Neural cell (in vitro differentiated cells): ENCODE data around the gene JDP2. TPM values are rescaled to one million over a fixed set of nuclear protein-coding genes. Genes with fewer than 3 reads are reported as not detected.

Experiments used
- H2AFZ ChIP-seq: fragments of 200-600, 300-800 bp; sonication (generic), shearing (Covaris generic); 2 replicates; pipeline ENCODE4 v1.6.0; 2014; ENCODE audit warnings: low read depth, mild to moderate bottlenecking, antibody characterized with exemption, low read length, moderate library complexity
- H3F3A ChIP-seq: fragments of 200-600 bp; shearing (Covaris generic); 2 replicates; pipeline ENCODE4 v1.6.1; 2016; ENCODE audit warnings: mild to moderate bottlenecking, moderate library complexity, mixed read lengths, antibody characterized with exemption, low read length; ENCODE audit not compliant: insufficient read depth, poor library complexity, severe bottlenecking
- H3K27ac ChIP-seq: fragments of 200-600, 300-800 bp; sonication (generic), shearing (Covaris generic); 2 replicates; pipeline ENCODE4 v1.5.1; 2014; ENCODE audit warnings: mild to moderate bottlenecking, low read length, moderate library complexity
- H3K27me3 ChIP-seq: fragments of 300-800, 200-600 bp; sonication (generic), shearing (Covaris generic); 2 replicates; pipeline ENCODE4 v1.6.0; 2014; ENCODE audit warnings: mild to moderate bottlenecking, low read depth, low read length, moderate library complexity; ENCODE audit not compliant: insufficient read depth
- H3K36me3 ChIP-seq: fragments of 300-800, 200-600 bp; sonication (generic), shearing (Covaris generic); 2 replicates; pipeline ENCODE4 v1.5.1; 2014; ENCODE audit warnings: mild to moderate bottlenecking, antibody characterized with exemption, low read length, moderate library complexity; ENCODE audit not compliant: insufficient read depth
- H3K4me2 ChIP-seq: fragments of 300-800, 200-600 bp; sonication (generic), shearing (Covaris generic); 2 replicates; pipeline ENCODE4 v1.6.0; 2014; ENCODE audit warnings: mild to moderate bottlenecking, low read length
- H3K4me3 ChIP-seq: fragments of 300-800, 200-600 bp; sonication (generic), shearing (Covaris generic); 2 replicates; pipeline ENCODE4 v1.5.1; 2014; ENCODE audit warnings: mild to moderate bottlenecking, low read length, moderate library complexity
- H3K79me2 ChIP-seq: fragments of 200-600 bp; shearing (Covaris generic); replicated peaks from 2 replicates; pipeline ENCODE4 v1.6.0; 2014; ENCODE audit warnings: mild to moderate bottlenecking, low read length, moderate library complexity; ENCODE audit not compliant: insufficient read depth
- H3K9ac ChIP-seq: fragments of 300-800, 200-600 bp; sonication (generic), shearing (Covaris generic); 2 replicates; pipeline ENCODE4 v1.6.1; 2016; ENCODE audit warnings: mild to moderate bottlenecking, low read length, mixed read lengths
- H3K9me2 ChIP-seq: fragments of 200-600 bp; shearing (Covaris generic); 2 replicates; pipeline ENCODE4 v1.6.1; 2016; ENCODE audit warnings: mild to moderate bottlenecking, low read length, mixed read lengths; ENCODE audit not compliant: insufficient read depth
- H3K9me3 ChIP-seq: fragments of 200-600, 300-800 bp; sonication (generic), shearing (Covaris generic); 2 replicates; pipeline ENCODE4 v1.6.1; 2016; ENCODE audit warnings: mild to moderate bottlenecking, mixed run types, low read length, moderate library complexity, mixed read lengths
- H4K20me1 ChIP-seq: fragments of 200-600 bp; shearing (Covaris generic); 2 replicates; pipeline ENCODE4 v1.6.1; 2016; ENCODE audit warnings: mild to moderate bottlenecking, mixed run types; ENCODE audit not compliant: insufficient read depth
- CTCF ChIP-seq: fragments of 450-650 bp; IDR thresholded peaks from 2 replicates; pipeline ENCODE4 v1.5.1; 2014; ENCODE audit warnings: antibody characterized with exemption, mild to moderate bottlenecking, moderate library complexity; ENCODE audit not compliant: poor library complexity, severe bottlenecking
- EP300 ChIP-seq: fragments of 450-650 bp; conservative IDR thresholded peaks from 2 replicates; pipeline ENCODE4 v1.6.1; 2014; ENCODE audit warnings: antibody characterized with exemption, mild to moderate bottlenecking, moderate library complexity; ENCODE audit not compliant: poor library complexity, severe bottlenecking
- MXI1 ChIP-seq: fragments of 450-650 bp; conservative IDR thresholded peaks from 2 replicates; pipeline ENCODE4 v1.6.1; 2014; ENCODE audit warnings: antibody characterized with exemption, mild to moderate bottlenecking; ENCODE audit not compliant: poor library complexity, severe bottlenecking
- POLR2AphosphoS5 ChIP-seq: IDR thresholded peaks from 2 replicates; pipeline ENCODE4 v1.6.1; 2012
- RAD21 ChIP-seq: fragments of 450-650 bp; conservative IDR thresholded peaks from 2 replicates; pipeline ENCODE4 v1.6.1; 2014; ENCODE audit warnings: antibody characterized with exemption, mild to moderate bottlenecking, moderate library complexity
- REST ChIP-seq: IDR thresholded peaks from 2 replicates; pipeline ENCODE4 v1.6.1; 2012; ENCODE audit warnings: borderline replicate concordance
- SMC3 ChIP-seq: fragments of 450-650 bp; conservative IDR thresholded peaks from 2 replicates; pipeline ENCODE4 v1.6.1; 2014; ENCODE audit warnings: antibody characterized with exemption, mild to moderate bottlenecking, moderate library complexity; ENCODE audit not compliant: poor library complexity
- polyA plus RNA-seq: library from polyadenylated mRNA; depleted of rRNA; stranded (reverse); fragments of >200 nt; gene quantifications from 2 replicates; pipeline ENCODE4 v1.2.3, GENCODE V29; 2014

Gene JDP2
- polyA plus RNA-seq, 1 donor from 2014 or later = 20.3 TPM

DNA sequence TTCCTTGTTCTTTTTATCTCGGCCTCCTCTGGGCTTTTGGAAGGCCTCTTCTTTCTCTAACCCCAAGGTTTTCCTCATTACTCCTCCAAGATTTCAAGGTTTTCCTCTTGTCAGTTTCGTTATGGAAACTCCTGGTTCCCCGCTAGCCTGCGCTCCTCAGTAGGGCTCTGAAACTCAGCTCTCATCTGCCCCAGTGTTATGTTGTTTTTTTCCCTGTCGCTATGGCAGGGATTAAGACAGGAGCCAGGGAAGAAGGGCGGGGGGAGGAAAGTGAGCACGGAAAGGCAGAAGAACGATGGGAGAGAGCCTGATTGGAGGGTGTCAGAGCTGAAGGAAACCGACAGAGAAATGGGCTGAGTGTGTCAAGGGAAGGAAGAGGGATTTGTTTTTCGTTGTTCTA is 26.5 kb upstream of the JDP2 start:
- H2AFZ ChIP-seq = no peak overlapping the region
- no peaks in the 10 kb centered on the region for H3K9me2 ChIP-seq
- no peaks in the 10 kb centered on the region for H3F3A ChIP-seq
- no peaks in the 10 kb centered on the region for H3K9me3 ChIP-seq
- H3K27ac ChIP-seq = no peak overlapping the region
- H4K20me1 ChIP-seq = no peaks in the 10 kb centered on the region
- no peaks in the 10 kb centered on the region for H3K36me3 ChIP-seq
- H3K4me3 ChIP-seq = no peak overlapping the region
- H3K79me2 ChIP-seq = no peaks in the 10 kb centered on the region
- no peak overlapping the region for H3K4me2 ChIP-seq
- H3K9ac ChIP-seq = no peak overlapping the region
- H3K27me3 ChIP-seq = no peaks in the 10 kb centered on the region
- TF ChIP-seq EP300 (peak; percentile 34), RAD21 (no peak), REST (peak; percentile 63), CTCF (no peak)

- H3K27ac ChIP-seq = no peak overlapping the region
- no peaks in the 10 kb centered on the region for H3K9me2 ChIP-seq
- no peaks in the 10 kb centered on the region for H3F3A ChIP-seq
- no peaks in the 10 kb centered on the region for H3K9me3 ChIP-seq
- H3K4me2 ChIP-seq = no peak overlapping the region
- no peaks in the 10 kb centered on the region for H3K27me3 ChIP-seq
- no peaks in the 10 kb centered on the region for H4K20me1 ChIP-seq
- H3K4me3 ChIP-seq = no peak overlapping the region
- H3K79me2 ChIP-seq = no peaks in the 10 kb centered on the region
- no peaks in the 10 kb centered on the region for H3K36me3 ChIP-seq
- no peak overlapping the region for H3K9ac ChIP-seq
- H2AFZ ChIP-seq = no peak overlapping the region
- no peak for TF ChIP-seq SMC3
- TF ChIP-seq MXI1 = no peak
- no peak for TF ChIP-seq POLR2AphosphoS5
- no peak for TF ChIP-seq RAD21
- no peak for TF ChIP-seq REST
Observed at GRCh38 chr14:75402867-75403413, 24.9 kb upstream of the JDP2 start.
